ENCODE data around the gene MRPL58.

GRCh38 chr17:74970395-74970794, 42.1 kb upstream of the MRPL58 start:
- TF ChIP-seq CTCF (conservative IDR thresholded peaks at IDR 0.05; ENCODE audit: low read length), result no peak
- no peak for TF ChIP-seq EZH2phosphoT487 (IDR thresholded peaks at IDR 0.05; ENCODE audit: borderline replicate concordance, low read depth, low read length)

Data from OCI-LY7 (cell line).